ENCODE measurements around the gene MREG.
"Not testable (repeated sequence)": the region's sequence is repeated elsewhere in the genome, so short reads cannot be mapped to it uniquely, and the experiment has no call there.

The MREG gene

GRCh38 chr2:215958257-215958656, 55.1 kb downstream of the MREG start:
- no peak for DNase-seq (ENCODE audit: low spot score)

DNA sequence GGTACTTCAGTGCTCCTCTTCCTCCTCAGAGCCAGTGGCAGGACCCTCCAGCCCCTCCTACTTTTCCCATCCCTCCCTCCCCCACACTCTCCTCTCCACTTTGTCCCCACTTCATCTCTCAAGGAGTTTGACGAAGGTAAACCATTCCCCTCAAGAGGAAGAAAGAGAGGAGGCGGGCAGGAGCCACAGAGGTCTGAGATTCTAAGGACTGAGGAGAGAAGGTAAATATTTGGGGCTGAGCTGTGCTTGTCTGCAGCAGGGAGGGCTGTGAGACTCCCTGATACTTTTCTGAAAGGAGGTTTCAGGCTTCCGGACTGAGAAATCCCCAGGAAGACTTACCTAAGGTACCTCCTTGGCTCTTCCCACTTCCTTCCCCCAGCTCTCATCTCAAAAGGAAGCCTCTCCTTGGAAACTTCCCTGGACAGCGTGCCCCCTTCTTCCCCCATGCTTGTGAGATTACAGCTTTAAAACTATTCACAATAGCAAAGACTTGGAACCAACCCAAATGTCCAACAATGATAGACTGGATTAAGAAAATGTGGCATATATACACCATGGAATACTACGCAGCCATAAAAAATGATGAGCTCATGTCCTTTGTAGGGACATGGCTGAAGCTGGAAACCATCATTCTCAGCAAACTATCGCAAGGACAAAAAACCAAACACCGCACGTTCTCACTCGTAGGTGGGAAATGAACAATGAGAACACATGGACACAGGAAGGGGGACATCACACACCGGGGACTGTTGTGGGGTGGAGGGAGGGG, 55.8 kb downstream of the MREG start:
- DNase-seq (ENCODE audit: low spot score): not testable (repeated sequence)

GRCh38 chr2:215952860-215953637, 60.3 kb downstream of the MREG start:
- DNase-seq (ENCODE audit: low spot score): no peak

- DNase-seq (ENCODE audit: low spot score): no peak
Measured at GRCh38 chr2:215951558-215951957, 61.8 kb downstream of the MREG start.

GRCh38 chr2:215949991-215950404, 63.4 kb downstream of the MREG start:
- peak; percentile 63 for DNase-seq (ENCODE audit: low spot score)

DNA sequence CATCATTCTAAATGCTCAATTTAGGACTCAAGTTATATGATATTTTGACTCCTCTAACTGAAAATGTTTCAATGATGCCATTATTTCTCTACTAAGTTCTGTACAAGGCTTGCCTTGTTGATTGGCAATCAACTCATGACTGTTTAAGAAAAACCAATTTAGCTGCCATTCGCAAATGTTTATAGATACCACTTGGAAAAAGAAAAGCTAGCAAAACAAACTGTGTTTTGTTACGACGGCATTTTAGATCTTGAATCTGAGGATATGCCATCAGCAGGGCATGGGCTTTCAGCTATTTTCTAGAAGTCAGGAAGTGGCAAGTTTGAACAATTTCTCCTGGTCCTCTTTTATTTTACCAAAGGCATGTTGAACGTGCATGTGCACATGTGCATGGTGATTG, 65.3 kb downstream of the MREG start:
- peak; percentile 61 for DNase-seq (ENCODE audit: low spot score)

- DNase-seq (ENCODE audit: low spot score): no peak
Measured at GRCh38 chr2:215946586-215946985, 66.8 kb downstream of the MREG start.

- DNase-seq (ENCODE audit: low spot score): no peak
Measured at GRCh38 chr2:215942194-215942593, 71.2 kb downstream of the MREG start.

DNA sequence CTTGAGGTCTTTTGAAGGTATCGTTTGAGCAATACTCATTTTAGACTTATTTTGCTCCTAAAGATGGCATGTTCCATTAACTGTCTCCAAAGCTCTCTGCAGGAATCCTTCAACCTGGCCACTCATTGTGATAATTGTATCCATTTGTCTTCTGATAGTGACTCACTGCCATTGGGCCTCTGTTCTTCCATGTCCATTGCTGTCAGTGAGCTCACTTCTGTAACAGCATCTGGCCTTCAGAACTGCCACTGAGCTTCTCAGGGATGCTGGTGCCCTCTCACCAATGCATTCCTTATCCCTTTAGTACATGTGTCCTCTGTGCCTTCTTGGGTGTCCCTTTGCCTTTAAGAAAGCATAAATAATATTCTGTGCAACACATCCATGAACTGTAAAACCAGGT, 71.6 kb downstream of the MREG start:
- no peak for DNase-seq (ENCODE audit: low spot score)

DNA sequence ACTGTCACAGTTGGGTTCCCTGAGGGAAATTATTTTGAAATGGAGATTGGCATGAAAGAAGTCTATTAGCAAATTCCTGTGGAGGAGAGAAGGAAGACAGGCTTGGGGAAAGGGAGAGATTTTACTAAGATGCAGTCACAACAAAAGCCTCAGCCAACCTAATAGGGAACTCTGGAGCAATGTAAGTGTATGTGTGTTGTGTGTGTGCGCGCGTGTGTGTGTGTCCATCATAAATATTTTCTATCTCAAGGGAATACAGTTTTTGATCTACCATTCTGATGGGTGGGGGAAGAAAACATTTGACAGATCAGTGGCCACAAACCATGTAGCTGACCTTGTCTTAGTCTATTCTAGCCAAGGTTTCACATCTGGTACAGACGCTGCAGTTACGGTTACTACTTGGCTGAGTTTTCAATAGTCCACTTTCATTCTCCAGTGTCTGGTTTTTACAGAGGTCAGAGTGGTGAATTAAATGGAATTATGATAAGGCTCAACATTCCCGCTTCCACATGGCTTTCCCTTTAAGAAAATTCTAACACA, 72.6 kb downstream of the MREG start:
- no peak for DNase-seq (ENCODE audit: low spot score)

DNA sequence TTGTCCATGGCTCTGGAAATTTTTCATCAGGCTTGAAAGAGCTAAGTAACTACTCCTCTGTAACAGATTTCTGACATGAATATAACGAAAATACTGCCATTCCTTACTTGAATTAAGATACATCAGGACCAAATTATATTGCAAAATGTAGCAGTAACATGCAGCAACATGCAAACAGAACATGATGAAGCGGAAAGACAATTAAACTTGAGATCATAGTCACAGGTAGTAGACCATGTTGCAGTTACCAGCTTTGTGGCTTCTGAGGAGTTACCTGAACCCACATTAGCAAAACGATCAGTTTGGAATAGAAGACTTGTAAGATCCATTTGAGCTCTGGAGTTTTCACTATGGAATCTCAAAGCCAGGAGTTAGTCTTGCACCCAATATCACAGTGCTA, 76.2 kb downstream of the MREG start:
- DNase-seq (ENCODE audit: low spot score): no peak

GRCh38 chr2:215933151-215933550, 80.2 kb downstream of the MREG start:
- DNase-seq (ENCODE audit: low spot score): no peak

- DNase-seq (ENCODE audit: low spot score): peak; percentile 84
Measured at GRCh38 chr2:215931256-215931903, 82.0 kb downstream of the MREG start.

GRCh38 chr2:215930505-215931253, 82.7 kb downstream of the MREG start:
- DNase-seq (ENCODE audit: low spot score): no peak

- no peak for DNase-seq (ENCODE audit: low spot score)
Measured at GRCh38 chr2:215929602-215930335, 83.6 kb downstream of the MREG start.

GRCh38 chr2:215928086-215928485, 85.3 kb downstream of the MREG start:
- no peak for DNase-seq (ENCODE audit: low spot score)

GRCh38 chr2:215926992-215927391, 86.4 kb downstream of the MREG start:
- not testable (repeated sequence) for DNase-seq (ENCODE audit: low spot score)

DNA sequence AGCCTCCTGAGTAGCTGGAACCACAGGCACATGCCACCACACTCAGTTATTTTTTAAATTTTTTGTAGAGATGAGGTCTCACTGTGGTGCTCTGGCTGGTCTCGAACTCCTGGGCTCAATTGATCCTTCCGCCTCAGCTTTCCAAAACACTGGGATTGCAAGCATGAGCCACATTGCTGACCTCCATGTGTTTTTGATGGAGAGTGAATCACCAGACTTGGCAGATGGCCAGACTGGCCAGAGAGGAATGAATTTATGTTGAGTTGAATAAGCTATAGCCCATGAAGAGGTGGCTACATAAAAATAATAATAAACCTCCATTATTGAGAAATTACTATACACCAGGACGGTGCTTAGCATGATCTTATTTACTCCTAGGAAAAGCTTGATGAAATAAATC, 91.5 kb downstream of the MREG start:
- DNase-seq (ENCODE audit: low spot score): peak; percentile 64

DNA sequence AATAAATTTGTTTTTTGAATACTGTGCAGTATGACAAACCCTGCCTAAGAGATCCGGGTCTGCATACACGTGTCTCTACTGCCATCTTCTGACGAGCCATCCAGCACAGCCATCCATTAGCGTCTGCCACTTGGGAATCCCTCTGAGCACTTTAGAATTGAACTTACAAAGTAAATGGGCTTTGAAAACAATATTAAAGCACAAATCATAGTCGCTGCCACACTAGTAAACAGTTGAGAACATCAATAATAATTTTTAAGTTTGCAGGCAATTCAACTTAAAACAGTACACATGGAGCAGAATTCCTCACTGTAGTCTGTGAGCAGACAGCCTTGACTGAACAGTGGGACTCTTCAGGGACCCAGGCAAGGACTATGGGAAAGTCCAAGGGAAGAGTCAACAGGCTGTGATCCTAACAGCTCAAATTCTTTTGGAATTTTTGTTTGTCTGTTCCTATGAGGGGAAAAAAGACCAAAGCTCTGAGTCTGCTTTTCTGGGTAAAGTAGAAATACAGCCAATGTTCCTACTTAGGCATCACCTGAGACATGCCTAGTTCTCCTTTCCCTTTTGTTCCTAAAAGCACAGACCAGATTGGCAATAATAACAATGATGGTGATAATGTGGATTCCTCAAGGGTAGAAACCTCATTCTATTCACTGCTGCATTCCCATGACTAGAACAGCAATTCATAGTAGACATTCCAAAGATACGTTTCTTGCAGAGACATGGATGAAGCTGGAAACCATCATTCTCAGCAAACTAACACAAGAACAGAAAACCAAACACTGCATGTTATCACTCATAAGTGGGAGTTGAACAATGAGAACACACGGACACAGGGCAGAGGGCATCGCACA, 92.9 kb downstream of the MREG start:
- peak; percentile 39 for DNase-seq (ENCODE audit: low spot score)

DNA sequence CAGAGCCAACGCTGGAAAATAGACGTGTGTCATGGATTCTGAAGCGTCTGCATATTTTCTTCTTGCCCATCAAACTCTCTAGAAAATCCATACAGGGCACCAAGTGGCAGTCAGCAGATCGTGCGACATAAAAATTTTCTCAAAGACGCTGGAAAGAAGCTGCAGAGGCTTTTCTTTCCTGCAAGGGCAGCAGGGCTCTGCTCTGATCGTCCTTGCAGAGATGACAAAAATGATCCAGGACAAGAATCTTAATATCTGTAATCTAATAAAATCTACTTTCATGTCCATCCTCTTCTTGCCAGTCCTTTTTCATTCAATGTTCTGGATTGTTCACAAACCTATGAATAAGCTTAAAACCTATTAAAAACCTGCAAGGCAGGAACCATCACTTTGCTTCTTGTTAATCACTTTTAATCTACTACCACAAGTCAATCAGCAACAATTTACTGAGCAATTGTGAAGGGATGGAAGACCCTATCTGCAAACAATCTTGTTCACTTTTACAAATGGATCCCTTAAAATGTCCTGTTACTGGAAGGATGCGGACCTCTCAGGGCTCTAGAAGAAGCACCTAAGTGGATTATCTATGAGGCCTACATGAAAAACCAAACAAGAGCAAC, 93.6 kb downstream of the MREG start:
- DNase-seq (ENCODE audit: low spot score): no peak
